Diencephalon (tissue), 1 donor: ENCODE results near the gene PMEL. TPM values are rescaled to one million over a fixed set of nuclear protein-coding genes. Genes with fewer than 3 reads are reported as not detected.

Experiments
- total RNA-seq: library from RNA; depleted of rRNA; stranded (reverse); fragments of >200 nt; gene quantifications from one replicate; pipeline ENCODE4 v1.2.3, GENCODE V29; 2014

The PMEL gene
- total RNA-seq, result 0.69 TPM

DNA sequence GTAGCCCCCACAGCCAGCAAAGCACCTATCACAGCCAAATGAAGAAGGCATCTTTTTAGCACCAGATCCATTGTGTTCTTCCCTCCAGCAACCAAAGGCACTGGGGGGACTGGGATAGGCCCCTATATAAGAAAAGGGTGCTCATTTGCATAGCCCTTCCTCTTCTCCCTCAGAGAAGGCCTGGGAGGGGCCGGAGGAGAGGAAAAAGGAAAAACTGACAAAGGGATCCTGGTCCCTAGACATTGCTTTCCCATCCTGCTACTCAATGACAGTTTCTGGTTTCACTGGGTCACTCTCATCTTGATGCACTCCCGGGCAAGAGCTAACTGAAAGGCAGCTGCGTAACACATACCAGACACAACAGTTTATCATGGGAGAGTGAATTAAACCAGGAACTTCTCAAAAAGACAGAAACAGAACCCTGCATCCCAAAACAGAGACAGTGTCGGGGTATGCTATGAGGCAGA is at the start of gene PMEL:
Gene PMEL (minus strand): TSS at position 102 of the 467 bp plus-strand sequence. CDS start 31 bp downstream, at position 71.

DNA sequence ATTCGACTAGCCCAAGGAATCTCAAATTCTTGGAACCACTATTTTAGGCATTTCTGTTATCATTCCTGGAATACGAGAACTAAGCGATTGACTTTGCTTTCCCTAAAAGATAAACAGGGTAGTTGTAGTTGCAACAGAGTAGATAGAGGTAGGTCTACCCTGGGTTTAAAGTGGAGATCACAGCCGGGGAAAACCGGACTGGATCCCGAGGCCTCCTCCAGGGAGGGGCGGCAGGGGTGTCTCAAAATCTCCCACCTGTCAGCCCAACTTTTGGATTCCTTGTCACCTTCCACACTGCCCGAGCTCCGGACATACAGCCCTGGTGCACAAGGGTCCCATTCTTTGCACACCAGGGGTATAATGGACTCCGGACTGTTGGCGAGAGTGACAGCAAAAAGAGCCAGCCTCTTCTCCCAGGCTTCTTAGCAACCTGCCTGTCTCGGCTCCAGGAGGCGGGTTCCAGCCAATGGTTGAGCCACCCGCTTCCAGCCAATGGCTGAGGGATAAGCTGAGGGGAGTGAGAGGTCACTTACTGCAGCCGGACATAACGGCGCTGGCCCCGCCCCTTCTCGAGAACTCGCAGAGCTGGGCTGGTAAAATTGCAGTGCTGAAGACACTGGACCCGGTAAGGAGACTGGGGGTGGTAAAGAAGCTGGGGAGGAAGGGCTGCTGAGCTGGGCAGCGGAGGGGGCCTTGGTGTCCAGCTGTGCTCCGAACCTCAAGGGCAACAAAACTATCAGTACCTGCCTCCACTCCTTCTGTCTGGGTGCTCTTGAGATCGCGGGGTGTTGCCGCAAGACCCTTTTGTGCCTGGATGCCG is 31.1 kb upstream of the PMEL start, which contains the start of gene SUOX:
Gene SUOX (plus strand): TSS at position 562 of the 820 bp plus-strand sequence. CDS start 4,946 bp downstream, outside the sequence.

DNA sequence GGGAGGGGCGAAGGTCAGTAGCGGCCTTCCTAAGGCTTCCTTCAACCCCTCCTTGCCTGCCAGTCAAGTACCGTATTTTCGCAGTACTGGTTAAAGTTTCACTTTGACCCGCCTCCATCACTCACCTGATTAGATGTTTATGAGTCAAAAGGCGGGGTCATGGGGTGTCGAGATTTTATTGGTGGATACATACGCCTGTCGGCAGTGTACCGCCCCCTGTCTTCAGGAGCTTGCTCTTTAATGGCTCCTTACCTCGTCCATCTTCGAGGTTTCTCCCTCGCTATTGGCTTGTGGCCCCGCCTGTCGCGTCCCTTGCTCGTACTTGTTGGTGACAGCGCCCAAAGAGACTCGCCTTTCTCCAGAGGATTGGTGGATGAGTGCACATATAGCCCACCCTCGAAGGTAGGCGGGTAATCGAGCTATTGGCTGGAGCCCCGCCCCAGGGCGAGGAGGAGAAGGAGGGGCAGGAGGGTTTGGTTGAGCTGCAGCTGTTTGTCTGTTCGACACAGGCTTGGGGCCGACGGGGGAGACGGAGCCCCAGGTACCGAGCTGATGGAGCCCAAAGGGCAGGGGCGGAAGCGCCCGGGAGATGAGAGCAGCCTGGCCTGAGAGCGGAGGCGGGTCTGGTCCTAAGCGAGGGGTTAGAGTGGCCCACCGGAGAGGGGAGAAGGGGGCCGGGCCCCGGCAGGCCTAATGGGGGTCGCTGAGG is 7.9 kb upstream of the PMEL start, which contains the start of gene RAB5B:
Gene RAB5B (plus strand): TSS at position 480 of the 709 bp plus-strand sequence. CDS start 12,883 bp downstream, outside the sequence.

DNA sequence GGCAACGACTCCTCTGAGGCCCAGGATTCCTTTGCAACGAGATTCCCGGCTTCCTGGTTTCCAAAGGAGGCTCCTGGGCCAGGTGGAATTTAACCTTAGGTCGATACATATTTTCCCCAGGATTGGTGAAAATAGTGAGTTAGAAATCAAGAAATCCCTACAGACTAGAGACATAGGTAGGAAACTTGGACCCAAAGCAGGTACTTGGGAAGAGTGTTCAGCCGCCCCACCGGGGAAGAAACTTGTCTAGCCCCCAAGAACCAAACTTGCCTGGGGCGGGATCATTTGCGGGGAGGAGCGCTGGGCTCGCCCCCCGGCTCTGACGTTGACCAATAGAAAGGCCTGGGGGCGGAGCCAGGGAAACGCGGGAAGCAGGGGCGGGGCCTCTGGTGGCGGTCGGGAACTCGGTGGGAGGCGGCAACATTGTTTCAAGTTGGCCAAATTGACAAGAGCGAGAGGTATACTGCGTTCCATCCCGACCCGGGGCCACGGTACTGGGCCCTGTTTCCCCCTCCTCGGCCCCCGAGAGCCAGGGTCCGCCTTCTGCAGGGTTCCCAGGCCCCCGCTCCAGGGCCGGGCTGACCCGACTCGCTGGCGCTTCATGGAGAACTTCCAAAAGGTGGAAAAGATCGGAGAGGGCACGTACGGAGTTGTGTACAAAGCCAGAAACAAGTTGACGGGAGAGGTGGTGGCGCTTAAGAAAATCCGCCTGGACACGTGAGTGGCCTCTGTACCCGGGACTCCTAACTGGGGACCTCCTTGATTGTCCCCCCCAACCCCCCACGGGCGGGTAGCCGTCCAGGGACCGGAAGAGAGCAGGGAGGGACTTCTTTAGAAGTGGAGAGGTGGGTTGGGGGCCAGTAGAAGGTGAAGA is 803 bp upstream of the PMEL start, which contains the start of gene CDK2:
Gene CDK2 (plus strand): TSS at position 423 of the 874 bp plus-strand sequence. CDS start 179 bp downstream, at position 602.

DNA sequence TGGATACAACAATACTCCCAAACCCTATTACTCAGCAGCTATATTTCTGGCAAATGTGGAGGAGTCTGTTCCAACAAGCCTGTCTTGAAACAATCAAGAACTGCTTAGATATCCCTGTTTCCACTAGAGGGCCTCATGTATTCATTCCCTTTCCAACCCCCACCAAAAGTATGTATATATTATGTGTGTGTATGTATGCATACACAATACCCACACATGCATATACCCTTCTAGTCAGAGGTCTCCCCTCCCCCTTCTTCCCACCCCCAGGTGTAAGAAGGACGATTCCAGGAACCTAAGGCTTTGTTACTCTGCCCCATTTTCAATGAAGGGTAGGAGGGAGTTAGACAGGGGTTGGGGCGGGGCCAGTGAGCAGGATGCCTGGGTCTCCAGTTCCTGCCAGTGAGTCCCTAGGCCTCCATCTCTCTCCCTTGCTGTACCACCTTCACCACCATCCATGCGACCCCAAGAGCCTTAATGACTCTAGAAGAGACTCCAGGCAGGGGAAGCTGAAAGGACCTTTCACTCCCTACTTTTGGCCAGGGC is 35.0 kb downstream of the PMEL start, which contains the start of gene DGKA:
Gene DGKA (plus strand): TSS at position 392 of the 546 bp plus-strand sequence. CDS start 5,342 bp downstream, outside the sequence.

DNA sequence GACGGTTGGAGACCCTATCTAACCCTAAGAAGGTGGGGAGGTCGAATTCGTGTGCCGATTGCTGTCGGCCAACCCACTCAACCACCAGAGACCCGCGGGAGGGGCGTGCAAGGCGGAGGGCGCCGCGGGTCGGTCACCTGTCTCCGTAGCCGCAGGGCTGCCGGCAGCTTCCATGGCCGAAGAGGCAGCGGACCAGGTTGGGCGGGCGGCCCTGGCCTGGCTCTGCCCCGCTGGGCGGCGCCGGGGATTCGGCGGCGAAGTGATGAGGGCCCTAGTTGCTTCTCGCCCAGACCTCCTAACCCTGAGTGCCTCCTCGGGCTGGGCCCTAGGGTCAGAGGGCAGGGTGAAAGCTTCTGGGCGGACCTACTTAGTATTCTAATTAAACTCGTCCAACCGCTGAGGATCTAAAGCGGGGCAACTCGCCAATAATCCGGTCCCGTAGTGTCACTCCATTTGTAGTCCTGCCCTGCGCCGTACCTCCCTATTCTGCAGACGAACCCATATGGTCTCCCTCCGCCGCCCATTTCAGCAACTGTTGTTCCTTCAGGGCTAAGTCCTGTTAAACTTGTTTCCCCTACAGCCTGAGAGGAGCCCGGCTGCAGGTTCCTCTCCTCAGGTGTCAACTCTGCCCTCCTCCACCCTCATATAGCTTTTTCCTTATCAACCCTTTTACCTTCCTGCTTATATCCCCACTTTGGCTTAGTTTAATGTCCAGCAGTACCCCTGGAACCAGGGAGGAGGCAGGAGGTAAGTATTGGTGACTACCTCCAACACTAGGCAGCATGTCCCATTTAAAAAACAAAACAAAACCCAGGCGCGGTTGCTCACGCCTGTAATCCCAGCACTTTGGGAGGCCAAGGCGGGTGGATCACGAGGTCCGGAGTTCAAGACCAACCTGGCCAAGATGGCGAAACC is 38.0 kb downstream of the PMEL start, which contains the start of gene PYM1:
Gene PYM1 (minus strand): TSS at position 307 of the 915 bp plus-strand sequence. CDS start 133 bp downstream, at position 174.

Other genes starting within 250 kb of the PMEL start
- gene BLOC1S1, start 250.0 kb downstream of the PMEL start, total RNA-seq, result 27.7 TPM
- 3.9 TPM for gene RDH5, start 245.6 kb downstream of the PMEL start, total RNA-seq
- 303 TPM for gene CD63, start 237.0 kb downstream of the PMEL start, total RNA-seq
- gene GDF11, start 222.9 kb downstream of the PMEL start, total RNA-seq, result 12.7 TPM
- gene SARNP, start 148.3 kb downstream of the PMEL start, total RNA-seq, result 75.2 TPM
- 8.5 TPM for gene ORMDL2, start 148.0 kb downstream of the PMEL start, total RNA-seq
- 30.7 TPM for gene DNAJC14, start 136.5 kb downstream of the PMEL start, total RNA-seq
- not detected for gene MMP19, start 123.1 kb downstream of the PMEL start, total RNA-seq
- 25.1 TPM for gene PYM1, start 38.1 kb downstream of the PMEL start, total RNA-seq
- gene DGKA, start 34.9 kb downstream of the PMEL start, total RNA-seq, result 12.9 TPM
- gene CDK2, start 788 bp upstream of the PMEL start, total RNA-seq, result 12.7 TPM
- gene RAB5B, start 8.0 kb upstream of the PMEL start, total RNA-seq, result 59.1 TPM
- 13.4 TPM for gene SUOX, start 31.2 kb upstream of the PMEL start, total RNA-seq
- 3.7 TPM for gene IKZF4, start 55.0 kb upstream of the PMEL start, total RNA-seq
- gene RPS26, start 75.9 kb upstream of the PMEL start, total RNA-seq, result 40.4 TPM
- 6.2 TPM for gene ERBB3, start 114.1 kb upstream of the PMEL start, total RNA-seq
- 70.8 TPM for gene PA2G4, start 138.5 kb upstream of the PMEL start, total RNA-seq
- 1,096 TPM for gene RPL41, start 150.6 kb upstream of the PMEL start, total RNA-seq
- 7.4 TPM for gene ZC3H10, start 152.2 kb upstream of the PMEL start, total RNA-seq
- gene ESYT1, start 162.2 kb upstream of the PMEL start, total RNA-seq, result 51.9 TPM
- 118 TPM for gene MYL6B, start 186.5 kb upstream of the PMEL start, total RNA-seq
- gene MYL6, start 192.3 kb upstream of the PMEL start, total RNA-seq, result 650 TPM
- gene SMARCC2, start 223.4 kb upstream of the PMEL start, total RNA-seq, result 108 TPM